ELR (cell line): ENCODE data around the gene BTNL3.

Experiments used
- DNase-seq: peaks from one replicate; pipeline ENCODE4 v3.0.0-alpha.2; 2015; ENCODE audit warnings: low read depth

Gene BTNL3

GRCh38 chr5:181047288-181047687 lies 58.6 kb downstream of the BTNL3 start:
- DNase-seq, result no peak

GRCh38 chr5:181047921-181048320 lies 59.3 kb downstream of the BTNL3 start:
- DNase-seq, result no peak

- no peak for DNase-seq
Observed at GRCh38 chr5:181050016-181050415, 61.4 kb downstream of the BTNL3 start.

- DNase-seq, result no peak
Observed at GRCh38 chr5:181051841-181052671, 63.4 kb downstream of the BTNL3 start.

- DNase-seq, result no peak
Observed at GRCh38 chr5:181052672-181053487, 64.2 kb downstream of the BTNL3 start.

GRCh38 chr5:181053488-181054121 lies 65.0 kb downstream of the BTNL3 start:
- no peak for DNase-seq

- no peak for DNase-seq
Observed at GRCh38 chr5:181054138-181054537, 65.5 kb downstream of the BTNL3 start.

- no peak for DNase-seq
Observed at GRCh38 chr5:181054871-181055459, 66.3 kb downstream of the BTNL3 start.
